ENCODE measurements around the gene TCF25.

GRCh38 chr16:89855986-89856385 is 17.4 kb upstream of the TCF25 start:
- TF ChIP-seq CTCF (tag by site-specific recombination; IDR thresholded peaks at IDR 0.05) (no peak), ZNF214 (tag by site-specific recombination; IDR thresholded peaks at IDR 0.05; ENCODE audit: borderline replicate concordance) (no peak), ZNF311 (tag by site-specific recombination; IDR thresholded peaks at IDR 0.05; ENCODE audit: borderline replicate concordance) (no peak), ZNF114 (tag by site-specific recombination; IDR thresholded peaks at IDR 0.05) (no peak), ZBTB49 (tag by site-specific recombination; IDR thresholded peaks at IDR 0.05; ENCODE audit: low read depth) (no peak), ZNF449 (tag by site-specific recombination; IDR thresholded peaks at IDR 0.05) (no peak)
- TF ChIP-seq, protein P1, sequence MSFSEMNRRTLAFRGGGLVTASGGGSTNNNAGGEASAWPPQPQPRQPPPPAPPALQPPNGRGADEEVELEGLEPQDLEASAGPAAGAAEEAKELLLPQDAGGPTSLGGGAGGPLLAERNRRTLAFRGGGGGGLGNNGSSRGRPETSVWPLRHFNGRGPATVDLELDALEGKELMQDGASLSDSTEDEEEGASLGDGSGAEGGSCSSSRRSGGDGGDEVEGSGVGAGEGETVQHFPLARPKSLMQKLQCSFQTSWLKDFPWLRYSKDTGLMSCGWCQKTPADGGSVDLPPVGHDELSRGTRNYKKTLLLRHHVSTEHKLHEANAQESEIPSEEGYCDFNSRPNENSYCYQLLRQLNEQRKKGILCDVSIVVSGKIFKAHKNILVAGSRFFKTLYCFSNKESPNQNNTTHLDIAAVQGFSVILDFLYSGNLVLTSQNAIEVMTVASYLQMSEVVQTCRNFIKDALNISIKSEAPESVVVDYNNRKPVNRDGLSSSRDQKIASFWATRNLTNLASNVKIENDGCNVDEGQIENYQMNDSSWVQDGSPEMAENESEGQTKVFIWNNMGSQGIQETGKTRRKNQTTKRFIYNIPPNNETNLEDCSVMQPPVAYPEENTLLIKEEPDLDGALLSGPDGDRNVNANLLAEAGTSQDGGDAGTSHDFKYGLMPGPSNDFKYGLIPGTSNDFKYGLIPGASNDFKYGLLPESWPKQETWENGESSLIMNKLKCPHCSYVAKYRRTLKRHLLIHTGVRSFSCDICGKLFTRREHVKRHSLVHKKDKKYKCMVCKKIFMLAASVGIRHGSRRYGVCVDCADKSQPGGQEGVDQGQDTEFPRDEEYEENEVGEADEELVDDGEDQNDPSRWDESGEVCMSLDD (tag by site-specific recombination; IDR thresholded peaks at IDR 0.05), result no peak
- TF ChIP-seq, protein P2, sequence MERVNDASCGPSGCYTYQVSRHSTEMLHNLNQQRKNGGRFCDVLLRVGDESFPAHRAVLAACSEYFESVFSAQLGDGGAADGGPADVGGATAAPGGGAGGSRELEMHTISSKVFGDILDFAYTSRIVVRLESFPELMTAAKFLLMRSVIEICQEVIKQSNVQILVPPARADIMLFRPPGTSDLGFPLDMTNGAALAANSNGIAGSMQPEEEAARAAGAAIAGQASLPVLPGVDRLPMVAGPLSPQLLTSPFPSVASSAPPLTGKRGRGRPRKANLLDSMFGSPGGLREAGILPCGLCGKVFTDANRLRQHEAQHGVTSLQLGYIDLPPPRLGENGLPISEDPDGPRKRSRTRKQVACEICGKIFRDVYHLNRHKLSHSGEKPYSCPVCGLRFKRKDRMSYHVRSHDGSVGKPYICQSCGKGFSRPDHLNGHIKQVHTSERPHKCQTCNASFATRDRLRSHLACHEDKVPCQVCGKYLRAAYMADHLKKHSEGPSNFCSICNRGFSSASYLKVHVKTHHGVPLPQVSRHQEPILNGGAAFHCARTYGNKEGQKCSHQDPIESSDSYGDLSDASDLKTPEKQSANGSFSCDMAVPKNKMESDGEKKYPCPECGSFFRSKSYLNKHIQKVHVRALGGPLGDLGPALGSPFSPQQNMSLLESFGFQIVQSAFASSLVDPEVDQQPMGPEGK (tag by site-specific recombination; IDR thresholded peaks at IDR 0.05), result no peak

Measured in HEK293 (cell line).